GM23338 (cell line): Measurements from ENCODE around the gene LCMT1.

Experiments
- CREB1 ChIP-seq: fragments of 250-450 bp; sonication (Bioruptor Pico); IDR thresholded peaks from 2 replicates; pipeline ENCODE4 v1.5.0; 2020; ENCODE audit warnings: low read depth, mild to moderate bottlenecking, moderate library complexity
- EZH2 ChIP-seq: fragments of 200-600 bp; sonication (generic); IDR thresholded peaks from one replicate; pipeline ENCODE4 v1.8.0; 2017; ENCODE audit warnings: antibody characterized with exemption, mild to moderate bottlenecking, low read depth; ENCODE audit not compliant: unreplicated experiment
- EZH2phosphoT487 ChIP-seq: fragments of 200-600 bp; sonication (generic); IDR thresholded peaks from one replicate; pipeline ENCODE4 v1.8.1; 2018; ENCODE audit warnings: antibody characterized with exemption; ENCODE audit not compliant: unreplicated experiment
- POLR2AphosphoS5 ChIP-seq: IDR thresholded peaks from 2 replicates; pipeline ENCODE4 v1.6.1; 2016; ENCODE audit warnings: antibody characterized with exemption, low read depth
- TF ChIP-seq, protein P1 (sequence below): IDR thresholded peaks from one replicate; pipeline ENCODE4 v1.6.1; 2018; ENCODE audit warnings: antibody characterized with exemption; ENCODE audit not compliant: unreplicated experiment
- TF ChIP-seq, protein P2 (sequence below), 2 experiments: fragments of 200-600 bp in 1 of 2; sonication (generic) in 1 of 2; conservative IDR thresholded peaks; 2 replicates each; pipeline versions ENCODE4 v1.5.1 to v1.6.1; 2016 to 2017; ENCODE audit warnings: antibody characterized with exemption in 2 of 2, low read depth in 2 of 2, mild to moderate bottlenecking in 2 of 2, moderate library complexity in 1 of 2

GRCh38 chr16:25063102-25063501 is 48.4 kb upstream of the LCMT1 start:
- TF ChIP-seq, protein P1, sequence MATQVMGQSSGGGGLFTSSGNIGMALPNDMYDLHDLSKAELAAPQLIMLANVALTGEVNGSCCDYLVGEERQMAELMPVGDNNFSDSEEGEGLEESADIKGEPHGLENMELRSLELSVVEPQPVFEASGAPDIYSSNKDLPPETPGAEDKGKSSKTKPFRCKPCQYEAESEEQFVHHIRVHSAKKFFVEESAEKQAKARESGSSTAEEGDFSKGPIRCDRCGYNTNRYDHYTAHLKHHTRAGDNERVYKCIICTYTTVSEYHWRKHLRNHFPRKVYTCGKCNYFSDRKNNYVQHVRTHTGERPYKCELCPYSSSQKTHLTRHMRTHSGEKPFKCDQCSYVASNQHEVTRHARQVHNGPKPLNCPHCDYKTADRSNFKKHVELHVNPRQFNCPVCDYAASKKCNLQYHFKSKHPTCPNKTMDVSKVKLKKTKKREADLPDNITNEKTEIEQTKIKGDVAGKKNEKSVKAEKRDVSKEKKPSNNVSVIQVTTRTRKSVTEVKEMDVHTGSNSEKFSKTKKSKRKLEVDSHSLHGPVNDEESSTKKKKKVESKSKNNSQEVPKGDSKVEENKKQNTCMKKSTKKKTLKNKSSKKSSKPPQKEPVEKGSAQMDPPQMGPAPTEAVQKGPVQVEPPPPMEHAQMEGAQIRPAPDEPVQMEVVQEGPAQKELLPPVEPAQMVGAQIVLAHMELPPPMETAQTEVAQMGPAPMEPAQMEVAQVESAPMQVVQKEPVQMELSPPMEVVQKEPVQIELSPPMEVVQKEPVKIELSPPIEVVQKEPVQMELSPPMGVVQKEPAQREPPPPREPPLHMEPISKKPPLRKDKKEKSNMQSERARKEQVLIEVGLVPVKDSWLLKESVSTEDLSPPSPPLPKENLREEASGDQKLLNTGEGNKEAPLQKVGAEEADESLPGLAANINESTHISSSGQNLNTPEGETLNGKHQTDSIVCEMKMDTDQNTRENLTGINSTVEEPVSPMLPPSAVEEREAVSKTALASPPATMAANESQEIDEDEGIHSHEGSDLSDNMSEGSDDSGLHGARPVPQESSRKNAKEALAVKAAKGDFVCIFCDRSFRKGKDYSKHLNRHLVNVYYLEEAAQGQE, result no peak
- TF ChIP-seq, protein P2, sequence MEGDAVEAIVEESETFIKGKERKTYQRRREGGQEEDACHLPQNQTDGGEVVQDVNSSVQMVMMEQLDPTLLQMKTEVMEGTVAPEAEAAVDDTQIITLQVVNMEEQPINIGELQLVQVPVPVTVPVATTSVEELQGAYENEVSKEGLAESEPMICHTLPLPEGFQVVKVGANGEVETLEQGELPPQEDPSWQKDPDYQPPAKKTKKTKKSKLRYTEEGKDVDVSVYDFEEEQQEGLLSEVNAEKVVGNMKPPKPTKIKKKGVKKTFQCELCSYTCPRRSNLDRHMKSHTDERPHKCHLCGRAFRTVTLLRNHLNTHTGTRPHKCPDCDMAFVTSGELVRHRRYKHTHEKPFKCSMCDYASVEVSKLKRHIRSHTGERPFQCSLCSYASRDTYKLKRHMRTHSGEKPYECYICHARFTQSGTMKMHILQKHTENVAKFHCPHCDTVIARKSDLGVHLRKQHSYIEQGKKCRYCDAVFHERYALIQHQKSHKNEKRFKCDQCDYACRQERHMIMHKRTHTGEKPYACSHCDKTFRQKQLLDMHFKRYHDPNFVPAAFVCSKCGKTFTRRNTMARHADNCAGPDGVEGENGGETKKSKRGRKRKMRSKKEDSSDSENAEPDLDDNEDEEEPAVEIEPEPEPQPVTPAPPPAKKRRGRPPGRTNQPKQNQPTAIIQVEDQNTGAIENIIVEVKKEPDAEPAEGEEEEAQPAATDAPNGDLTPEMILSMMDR (conservative IDR thresholded peaks at IDR 0.05; ENCODE audit: low read depth in 2 of 2), result no peak
- TF ChIP-seq CREB1 (no peak), EZH2 (no peak), EZH2phosphoT487 (no peak), POLR2AphosphoS5 (no peak)
